GM23338 (cell line): ENCODE results near the gene GRIN2A. TPM values are rescaled to one million over a fixed set of nuclear protein-coding genes. Genes with fewer than 3 reads are reported as not detected.

Experiments
- ATAC-seq: fragments of 200-7000 bp; cut with Tn5 transposase; 3 replicates; pipeline ENCODE4 v1.9.1; 2020
- DNase-seq: peaks from one replicate; pipeline ENCODE4 v3.0.0-alpha.2; 2015; ENCODE audit warnings: low spot score
- H2AFZ ChIP-seq: fragments of 200-600 bp; sonication (generic); 2 replicates; pipeline ENCODE4 v1.8.0; 2016; ENCODE audit warnings: antibody characterized with exemption, mild to moderate bottlenecking, moderate library complexity
- H3F3A ChIP-seq: fragments of 200-600 bp; sonication (generic); replicated peaks from 2 replicates; pipeline ENCODE4 v1.8.0; 2017; ENCODE audit warnings: antibody characterized with exemption, mixed run types, low read depth
- H3K27ac ChIP-seq: fragments of 200-600 bp; sonication (generic); 2 replicates; pipeline ENCODE4 v1.6.1; 2016; ENCODE audit warnings: low read depth
- H3K27me3 ChIP-seq: fragments of 200-600 bp; sonication (generic); 2 replicates; pipeline ENCODE4 v1.8.0; 2016; ENCODE audit warnings: mild to moderate bottlenecking, mixed run types, moderate library complexity; ENCODE audit not compliant: insufficient read depth
- H3K36me3 ChIP-seq: fragments of 200-600 bp; sonication (generic); 2 replicates; pipeline ENCODE4 v1.8.0; 2016; ENCODE audit warnings: mild to moderate bottlenecking; ENCODE audit not compliant: insufficient read depth
- H3K4me1 ChIP-seq: fragments of 200-600 bp; sonication (generic); 2 replicates; pipeline ENCODE4 v1.8.0; 2016; ENCODE audit warnings: mild to moderate bottlenecking, moderate library complexity; ENCODE audit not compliant: insufficient read depth
- H3K4me2 ChIP-seq: fragments of 200-600 bp; sonication (generic); 2 replicates; pipeline ENCODE4 v1.7.1; 2017; ENCODE audit warnings: mixed run types
- H3K4me3 ChIP-seq: fragments of 200-600 bp; sonication (generic); 2 replicates; pipeline ENCODE4 v1.6.1; 2016; ENCODE audit warnings: mixed run types
- H3K79me2 ChIP-seq: fragments of 200-600 bp; sonication (generic); replicated peaks from 2 replicates; pipeline ENCODE4 v1.8.0; 2017; ENCODE audit warnings: mild to moderate bottlenecking; ENCODE audit not compliant: insufficient read depth
- H3K9me2 ChIP-seq: fragments of 200-600 bp; sonication (generic); 2 replicates; pipeline ENCODE4 v1.8.0; 2017; ENCODE audit not compliant: insufficient read depth
- H4K20me1 ChIP-seq: fragments of 200-600 bp; sonication (generic); replicated peaks from 2 replicates; pipeline ENCODE4 v1.8.0; 2017; ENCODE audit warnings: mild to moderate bottlenecking; ENCODE audit not compliant: insufficient read depth
- H3K27ac Mint-ChIP-seq: 2 replicates; pipeline ENCODE4 v1.8.0; 2020; ENCODE audit warnings: inconsistent platforms, mild to moderate bottlenecking, moderate library complexity, mixed read lengths
- H3K27me3 Mint-ChIP-seq: 3 replicates; pipeline ENCODE4 v1.8.0; 2022; ENCODE audit warnings: low read depth, mild to moderate bottlenecking, moderate library complexity, mixed read lengths, inconsistent platforms; ENCODE audit not compliant: insufficient read depth, poor library complexity
- H3K36me3 Mint-ChIP-seq: 3 replicates; pipeline ENCODE4 v1.8.0; 2021; ENCODE audit warnings: low read depth, mild to moderate bottlenecking, inconsistent platforms, moderate library complexity, mixed read lengths
- H3K4me1 Mint-ChIP-seq: 3 replicates; pipeline ENCODE4 v1.8.0; 2020; ENCODE audit warnings: mild to moderate bottlenecking, inconsistent platforms, mixed read lengths
- H3K4me3 Mint-ChIP-seq: 3 replicates; pipeline ENCODE4 v1.8.0; 2021; ENCODE audit warnings: moderate library complexity, mild to moderate bottlenecking, inconsistent platforms, mixed read lengths
- H3K9me3 Mint-ChIP-seq: 3 replicates; pipeline ENCODE4 v1.8.0; 2020; ENCODE audit warnings: moderate library complexity, mild to moderate bottlenecking, inconsistent platforms, mixed read lengths
- CREB1 ChIP-seq: fragments of 250-450 bp; sonication (Bioruptor Pico); IDR thresholded peaks from 2 replicates; pipeline ENCODE4 v1.5.0; 2020; ENCODE audit warnings: low read depth, mild to moderate bottlenecking, moderate library complexity
- EZH2 ChIP-seq: fragments of 200-600 bp; sonication (generic); IDR thresholded peaks from one replicate; pipeline ENCODE4 v1.8.0; 2017; ENCODE audit warnings: antibody characterized with exemption, mild to moderate bottlenecking, low read depth; ENCODE audit not compliant: unreplicated experiment
- JUNB ChIP-seq: IDR thresholded peaks from one replicate; pipeline ENCODE4 v1.6.1; 2016; ENCODE audit warnings: antibody characterized with exemption; ENCODE audit not compliant: unreplicated experiment
- POLR2AphosphoS5 ChIP-seq: IDR thresholded peaks from 2 replicates; pipeline ENCODE4 v1.6.1; 2016; ENCODE audit warnings: antibody characterized with exemption, low read depth
- REST ChIP-seq: IDR thresholded peaks from one replicate; pipeline ENCODE4 v1.6.1; 2018; ENCODE audit warnings: antibody characterized with exemption; ENCODE audit not compliant: unreplicated experiment
- ZNF114 ChIP-seq: fragments of 250-450 bp; sonication (Bioruptor Pico); IDR thresholded peaks from 2 replicates; pipeline ENCODE4 v1.5.0; 2020; ENCODE audit warnings: mild to moderate bottlenecking, moderate library complexity
- ZNF331 ChIP-seq: fragments of 250-450 bp; sonication (Bioruptor Pico); IDR thresholded peaks from 2 replicates; pipeline ENCODE4 v1.5.0; 2020; ENCODE audit warnings: low read depth, mild to moderate bottlenecking, moderate library complexity
- ZNF462 ChIP-seq: fragments of 250-450 bp; sonication (Bioruptor Pico); IDR thresholded peaks from 2 replicates; pipeline ENCODE4 v1.5.0; 2020; ENCODE audit warnings: mild to moderate bottlenecking, moderate library complexity
- polyA plus RNA-seq: library from polyadenylated mRNA; unstranded; fragments of >200 nt; fragmentation: Nextera tagmentation; extraction: Ambion mirVana; gene quantifications from 2 replicates; pipeline ENCODE4 v1.2.1, GENCODE V29; 2016
- total RNA-seq: library from RNA; depleted of rRNA; stranded (reverse); fragments of >200 nt; shearing (Covaris generic); gene quantifications from 2 replicates; pipeline ENCODE4 v1.2.3, GENCODE V29; 2014
- TF ChIP-seq, protein P1 (sequence below): IDR thresholded peaks from 2 replicates; pipeline ENCODE4 v1.6.1; 2016; ENCODE audit warnings: antibody characterized with exemption

Gene GRIN2A
- total and polyA plus RNA-seq, 2 experiments from 2014 or later = 0.89 to 5.1 TPM

- H3K27ac ChIP-seq = no peak overlapping the region
- H3K79me2 ChIP-seq = no peaks in the 10 kb centered on the region
- H3K27me3 Mint-ChIP-seq = no peaks in the 10 kb centered on the region
- H3K9me2 ChIP-seq = 0 out of 2 replicates have a peak, but pooled peaks cover 3% of the 10 kb centered on the region
- no peak overlapping the region for H3K4me3 ChIP-seq
- no peaks in the 10 kb centered on the region for H3K36me3 ChIP-seq
- H3K4me3 Mint-ChIP-seq = no peak overlapping the region
- no peak overlapping the region for H3K4me2 ChIP-seq
- DNase-seq (no peak), ATAC-seq (no peak)
- H2AFZ ChIP-seq = no peak overlapping the region
- no peaks in the 10 kb centered on the region for H3F3A ChIP-seq
- H3K27me3 ChIP-seq = no peaks in the 10 kb centered on the region
- H3K27ac Mint-ChIP-seq = no peak overlapping the region
- H3K9me3 Mint-ChIP-seq = no peaks in the 10 kb centered on the region; the same call in 2 of the 3 replicates
- peaks cover 9% of the 10 kb centered on the region; the same call in 1 of the 2 replicates for H3K4me1 ChIP-seq
- H4K20me1 ChIP-seq = no peaks in the 10 kb centered on the region
- H3K4me1 Mint-ChIP-seq = peaks cover 11% of the 10 kb centered on the region
- H3K36me3 Mint-ChIP-seq = peaks cover 4% of the 10 kb centered on the region; the same call in 1 of the 3 replicates
- TF ChIP-seq ZNF462 (CRISPR knock-in tag) (no peak), ZNF331 (CRISPR knock-in tag) (no peak), JUNB (no peak)
Observed at GRCh38 chr16:10171221-10171620, 11.0 kb downstream of the GRIN2A start.

DNA sequence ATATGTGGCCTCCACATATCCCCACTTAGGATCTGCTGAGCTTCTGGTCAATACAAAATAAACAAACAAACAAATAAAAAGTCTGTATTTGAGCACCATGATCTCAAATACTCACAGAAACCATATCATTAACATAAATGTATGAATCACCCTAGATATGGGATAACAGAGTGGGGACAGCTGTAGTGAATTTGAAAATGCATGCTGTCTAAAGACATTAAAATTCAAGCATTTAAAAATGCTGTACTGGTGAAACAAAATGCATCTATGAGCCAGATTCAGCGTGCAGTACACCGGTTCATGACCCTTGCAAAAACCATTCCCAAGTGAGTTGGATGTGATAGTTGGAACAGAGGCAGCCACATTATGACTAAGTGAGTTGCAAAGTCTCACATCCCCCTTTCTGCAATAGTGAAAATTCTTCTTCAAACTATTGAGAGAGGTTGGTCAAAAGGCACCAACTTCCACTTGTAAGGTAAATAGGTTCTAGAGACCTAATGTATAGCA lies 12.3 kb downstream of the GRIN2A start:
- H3K9me2 ChIP-seq = 0 out of 2 replicates have a peak, but pooled peaks cover 3% of the 10 kb centered on the region
- H3K4me1 ChIP-seq = peaks cover 9% of the 10 kb centered on the region; the same call in 1 of the 2 replicates
- no peaks in the 10 kb centered on the region for H3K79me2 ChIP-seq
- H3K4me3 Mint-ChIP-seq = no peak overlapping the region
- H3K9me3 Mint-ChIP-seq = no peaks in the 10 kb centered on the region; the same call in 2 of the 3 replicates
- no peaks in the 10 kb centered on the region for H3K36me3 Mint-ChIP-seq
- H3K27me3 ChIP-seq = no peaks in the 10 kb centered on the region
- H3K4me3 ChIP-seq = no peak overlapping the region
- peaks cover 11% of the 10 kb centered on the region for H3K4me1 Mint-ChIP-seq
- ATAC-seq (no peak), DNase-seq (no peak)
- no peaks in the 10 kb centered on the region for H3F3A ChIP-seq
- no peak overlapping the region for H3K27ac ChIP-seq
- H3K27me3 Mint-ChIP-seq = no peaks in the 10 kb centered on the region
- H2AFZ ChIP-seq = no peak overlapping the region
- H3K27ac Mint-ChIP-seq = no peak overlapping the region
- no peaks in the 10 kb centered on the region for H4K20me1 ChIP-seq
- no peak overlapping the region for H3K4me2 ChIP-seq
- H3K36me3 ChIP-seq = no peaks in the 10 kb centered on the region
- TF ChIP-seq CREB1 (CRISPR knock-in tag) (no peak), ZNF114 (CRISPR knock-in tag) (no peak), EZH2 (no peak), POLR2AphosphoS5 (no peak), ZNF331 (CRISPR knock-in tag) (no peak), REST (no peak), JUNB (no peak)
- TF ChIP-seq, protein P1, sequence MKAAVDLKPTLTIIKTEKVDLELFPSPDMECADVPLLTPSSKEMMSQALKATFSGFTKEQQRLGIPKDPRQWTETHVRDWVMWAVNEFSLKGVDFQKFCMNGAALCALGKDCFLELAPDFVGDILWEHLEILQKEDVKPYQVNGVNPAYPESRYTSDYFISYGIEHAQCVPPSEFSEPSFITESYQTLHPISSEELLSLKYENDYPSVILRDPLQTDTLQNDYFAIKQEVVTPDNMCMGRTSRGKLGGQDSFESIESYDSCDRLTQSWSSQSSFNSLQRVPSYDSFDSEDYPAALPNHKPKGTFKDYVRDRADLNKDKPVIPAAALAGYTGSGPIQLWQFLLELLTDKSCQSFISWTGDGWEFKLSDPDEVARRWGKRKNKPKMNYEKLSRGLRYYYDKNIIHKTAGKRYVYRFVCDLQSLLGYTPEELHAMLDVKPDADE = no peak
